ENCODE measurements around the gene GAS1. TPM values are rescaled to one million over a fixed set of nuclear protein-coding genes. Genes with fewer than 3 reads are reported as not detected.

GAS1 gene
- polyA plus RNA-seq, 1 donor (not counting 4 experiments of a cell fraction or from before 2014, with no cell fraction given) = 0.75 TPM

GRCh38 chr9:86926145-86926544 lies 21.2 kb downstream of the GAS1 start:
- Histone ChIP-seq H3K4me1 (ENCODE audit: control insufficient read depth, extremely low read depth, insufficient read depth, low read length) (no peaks in the 10 kb centered on the region), H3K9me1 (ENCODE audit: control insufficient read depth, extremely low read depth, insufficient read depth, low read length) (no peaks in the 10 kb centered on the region), H3K4me3 (ENCODE audit: control insufficient read depth in 2 of 3, extremely low read depth in 1 of 3, insufficient read depth in 2 of 3, low read depth in 1 of 3, low read length in 3 of 3) (no peak overlapping the region), H3K27me3 (ENCODE audit: control insufficient read depth, extremely low read depth, insufficient read depth, low read length) (no peaks in the 10 kb centered on the region), H3K79me2 (ENCODE audit: control insufficient read depth, insufficient read depth, low read length) (no peaks in the 10 kb centered on the region), H3K27ac (ENCODE audit: control insufficient read depth, insufficient read depth, low read length) (no peak overlapping the region), H4K20me1 (ENCODE audit: control insufficient read depth, extremely low read depth, insufficient read depth, low read length) (no peaks in the 10 kb centered on the region), H3K36me3 (ENCODE audit: control insufficient read depth in 2 of 2, extremely low read depth in 1 of 2, insufficient read depth in 2 of 2, low read length in 2 of 2) (no peaks in the 10 kb centered on the region), H3K9ac (ENCODE audit: control insufficient read depth, extremely low read depth, insufficient read depth, low read length) (no peak overlapping the region), H3K9me3 (ENCODE audit: control insufficient read depth, low read depth, low read length) (no peaks in the 10 kb centered on the region), H2AFZ (ENCODE audit: control insufficient read depth, low read length) (no peak overlapping the region), H3K4me2 (ENCODE audit: control insufficient read depth, extremely low read depth, insufficient read depth, low read depth, low read length) (no peak overlapping the region)
- dilution Hi-C loops (cut with MboI; ENCODE audit: extremely low pct_ligation_motif_present, low sequenced_read_pairs) = no loop called here
- FAIRE-seq (no peak), DNase-seq (ENCODE audit: low read depth, low spot score) (no peak)
- TF ChIP-seq EZH2 (IDR thresholded peaks at IDR 0.05; ENCODE audit: low read length) = no peak
- TF ChIP-seq CTCF (optimal IDR thresholded peaks at IDR 0.05 in 1 of 3, IDR thresholded peaks at IDR 0.05 in 1 of 3, conservative IDR thresholded peaks at IDR 0.05 in 1 of 3; ENCODE audit: extremely low read depth in 1 of 3, insufficient read depth in 2 of 3, low read length in 3 of 3) = no peak

GRCh38 chr9:86925686-86926085 lies 21.6 kb downstream of the GAS1 start:
- H3K9me1 ChIP-seq (ENCODE audit: control insufficient read depth, extremely low read depth, insufficient read depth, low read length) = no peaks in the 10 kb centered on the region
- FAIRE-seq = peak; percentile 23

More at GRCh38 chr9:86925686-86926085, 21.6 kb downstream of the GAS1 start:
- dilution Hi-C loops (cut with MboI; ENCODE audit: extremely low pct_ligation_motif_present, low sequenced_read_pairs) = no loop called here
- H3K9ac ChIP-seq (ENCODE audit: control insufficient read depth, extremely low read depth, insufficient read depth, low read length) = no peak overlapping the region
- TF ChIP-seq EZH2 (IDR thresholded peaks at IDR 0.05; ENCODE audit: low read length) (no peak), CTCF (optimal IDR thresholded peaks at IDR 0.05 in 1 of 3, IDR thresholded peaks at IDR 0.05 in 1 of 3, conservative IDR thresholded peaks at IDR 0.05 in 1 of 3; ENCODE audit: extremely low read depth in 1 of 3, insufficient read depth in 2 of 3, low read length in 3 of 3) (no peak)
- H3K4me3 ChIP-seq (ENCODE audit: control insufficient read depth in 2 of 3, extremely low read depth in 1 of 3, insufficient read depth in 2 of 3, low read depth in 1 of 3, low read length in 3 of 3) = no peak overlapping the region
- DNase-seq (ENCODE audit: low read depth, low spot score) = no peak
- H3K27me3 ChIP-seq (ENCODE audit: control insufficient read depth, extremely low read depth, insufficient read depth, low read length) = no peaks in the 10 kb centered on the region
- no peak overlapping the region for H3K27ac ChIP-seq (ENCODE audit: control insufficient read depth, insufficient read depth, low read length)
- no peaks in the 10 kb centered on the region for H4K20me1 ChIP-seq (ENCODE audit: control insufficient read depth, extremely low read depth, insufficient read depth, low read length)
- H3K4me1 ChIP-seq (ENCODE audit: control insufficient read depth, extremely low read depth, insufficient read depth, low read length) = no peaks in the 10 kb centered on the region
- no peak overlapping the region for H3K4me2 ChIP-seq (ENCODE audit: control insufficient read depth, extremely low read depth, insufficient read depth, low read depth, low read length)
- H3K9me3 ChIP-seq (ENCODE audit: control insufficient read depth, low read depth, low read length) = no peaks in the 10 kb centered on the region
- no peaks in the 10 kb centered on the region for H3K36me3 ChIP-seq (ENCODE audit: control insufficient read depth in 2 of 2, extremely low read depth in 1 of 2, insufficient read depth in 2 of 2, low read length in 2 of 2)
- no peaks in the 10 kb centered on the region for H3K79me2 ChIP-seq (ENCODE audit: control insufficient read depth, insufficient read depth, low read length)
- H2AFZ ChIP-seq (ENCODE audit: control insufficient read depth, low read length) = no peak overlapping the region
